ENCODE measurements around the gene ADIPOQ.
"Not testable (repeated sequence)": the region's sequence is repeated elsewhere in the genome, so short reads cannot be mapped to it uniquely, and the experiment has no call there.

The ADIPOQ gene

GRCh38 chr3:186810336-186810996 lies 32.0 kb upstream of the ADIPOQ start:
- TF ChIP-seq CTCF (conservative IDR thresholded peaks at IDR 0.05; ENCODE audit: low read depth, low read length), result no peak
- H3K4me3 ChIP-seq (ENCODE audit: low read length), result no peak overlapping the region
- no peak for DNase-seq (ENCODE audit: low read depth)

- not testable (repeated sequence) for DNase-seq (ENCODE audit: low read depth); H3K4me3 ChIP-seq (ENCODE audit: low read length)
These were observed 31.2 kb upstream of the ADIPOQ start for GRCh38 chr3:186811313-186811712.

GRCh38 chr3:186814100-186814499 lies 28.4 kb upstream of the ADIPOQ start:
- no peak for DNase-seq (ENCODE audit: low read depth)
- no peak for TF ChIP-seq CTCF (conservative IDR thresholded peaks at IDR 0.05; ENCODE audit: low read depth, low read length)
- H3K4me3 ChIP-seq (ENCODE audit: low read length), result no peak overlapping the region

GRCh38 chr3:186815435-186815834 lies 27.1 kb upstream of the ADIPOQ start:
- DNase-seq (ENCODE audit: low read depth), result no peak
- H3K4me3 ChIP-seq (ENCODE audit: low read length), result no peak overlapping the region
- TF ChIP-seq CTCF (conservative IDR thresholded peaks at IDR 0.05; ENCODE audit: low read depth, low read length), result no peak

GRCh38 chr3:186818516-186818915 lies 24.0 kb upstream of the ADIPOQ start:
- TF ChIP-seq CTCF (conservative IDR thresholded peaks at IDR 0.05; ENCODE audit: low read depth, low read length), result no peak
- no peak for DNase-seq (ENCODE audit: low read depth)

GRCh38 chr3:186818956-186819355 lies 23.6 kb upstream of the ADIPOQ start:
- DNase-seq (ENCODE audit: low read depth), result no peak
- H3K4me3 ChIP-seq (ENCODE audit: low read length), result no peak overlapping the region
- no peak for TF ChIP-seq CTCF (conservative IDR thresholded peaks at IDR 0.05; ENCODE audit: low read depth, low read length)

More at GRCh38 chr3:186818516-186818915, 24.0 kb upstream of the ADIPOQ start:
- H3K4me3 ChIP-seq (ENCODE audit: low read length), result no peak overlapping the region

- no peak for DNase-seq (ENCODE audit: low read depth)
- TF ChIP-seq CTCF (conservative IDR thresholded peaks at IDR 0.05; ENCODE audit: low read depth, low read length), result peak; percentile 72
- no peak overlapping the region for H3K4me3 ChIP-seq (ENCODE audit: low read length)
These were observed 20.8 kb upstream of the ADIPOQ start for GRCh38 chr3:186821429-186822387.

- not testable (repeated sequence) for H3K4me3 ChIP-seq (ENCODE audit: low read length); DNase-seq (ENCODE audit: low read depth)
These were observed 20.1 kb upstream of the ADIPOQ start for GRCh38 chr3:186822388-186822759.

Measured in retinal pigment epithelial cell (primary cell).